GM18517 (cell line): ENCODE data around the gene TOMM6.
"Not testable (repeated sequence)": the region's sequence is repeated elsewhere in the genome, so short reads cannot be mapped to it uniquely, and the experiment has no call there.

ENCODE experiments used
- ATAC-seq: cut with Tn5 transposase; IDR thresholded peaks from one replicate; pipeline ENCODE4 v1.9.1; 2021; ENCODE audit warnings: mild to moderate bottlenecking, moderate library complexity; ENCODE audit not compliant: unreplicated experiment

The TOMM6 gene

GRCh38 chr6:41783106-41783780 is 4.3 kb upstream of the TOMM6 start:
- no peak for ATAC-seq

GRCh38 chr6:41784581-41785171 is 2.8 kb upstream of the TOMM6 start:
- ATAC-seq: no peak

- no peak for ATAC-seq
These were observed 2.2 kb upstream of the TOMM6 start for GRCh38 chr6:41785254-41785653.

- no peak for ATAC-seq
These were observed 1.6 kb upstream of the TOMM6 start for GRCh38 chr6:41785689-41786450.

GRCh38 chr6:41786451-41787218 is 859 bp upstream of the TOMM6 start:
- ATAC-seq: peak; percentile 48

- ATAC-seq: no peak
These were observed 1.9 kb downstream of the TOMM6 start for GRCh38 chr6:41789390-41789724.

- no peak for ATAC-seq
These were observed 2.6 kb downstream of the TOMM6 start for GRCh38 chr6:41790045-41790444.

GRCh38 chr6:41791305-41791704 is 3.8 kb downstream of the TOMM6 start:
- ATAC-seq: no peak

- no peak for ATAC-seq
These were observed 4.5 kb downstream of the TOMM6 start for GRCh38 chr6:41791984-41792383.

GRCh38 chr6:41796474-41796873 is 9.0 kb downstream of the TOMM6 start:
- no peak for ATAC-seq

- no peak for ATAC-seq
These were observed 11.5 kb downstream of the TOMM6 start for GRCh38 chr6:41798901-41799558.

- no peak for ATAC-seq
These were observed 12.0 kb downstream of the TOMM6 start for GRCh38 chr6:41799559-41799911.

- ATAC-seq: no peak
These were observed 13.9 kb downstream of the TOMM6 start for GRCh38 chr6:41801380-41801779.

- no peak for ATAC-seq
These were observed 18.6 kb downstream of the TOMM6 start for GRCh38 chr6:41805830-41806774.

GRCh38 chr6:41811095-41811494 is 23.6 kb downstream of the TOMM6 start:
- no peak for ATAC-seq

- not testable (repeated sequence) for ATAC-seq
These were observed 24.5 kb downstream of the TOMM6 start for GRCh38 chr6:41811946-41812345.

- no peak for ATAC-seq
These were observed 26.0 kb downstream of the TOMM6 start for GRCh38 chr6:41813469-41813868.

GRCh38 chr6:41813956-41814355 is 26.5 kb downstream of the TOMM6 start:
- no peak for ATAC-seq

GRCh38 chr6:41814629-41815028 is 27.1 kb downstream of the TOMM6 start:
- ATAC-seq: no peak

GRCh38 chr6:41815587-41815986 is 28.1 kb downstream of the TOMM6 start:
- ATAC-seq: no peak
